Measurements from ENCODE around the gene PKN3.

The PKN3 gene

GRCh38 chr9:128743421-128743820, 41.1 kb downstream of the PKN3 start:
- TF ChIP-seq SIN3A (IDR thresholded peaks at IDR 0.05; ENCODE audit: borderline replicate concordance, insufficient read depth, low read length): no peak
- TF ChIP-seq REST (IDR thresholded peaks at IDR 0.05; ENCODE audit: insufficient read depth in 1 of 2, low read depth in 2 of 2, low read length in 2 of 2): no peak
- TF ChIP-seq POLR2AphosphoS5 (IDR thresholded peaks at IDR 0.05; ENCODE audit: low read depth, low read length): no peak
- TF ChIP-seq TAF1 (IDR thresholded peaks at IDR 0.05; ENCODE audit: borderline replicate concordance, insufficient read depth, low read length): no peak
- no peak for TF ChIP-seq FOXP2 (optimal IDR thresholded peaks at IDR 0.05; ENCODE audit: borderline replicate concordance, extremely low read depth, extremely low read length, insufficient read depth)

GRCh38 chr9:128747241-128747640, 44.9 kb downstream of the PKN3 start:
- TF ChIP-seq TAF1 (IDR thresholded peaks at IDR 0.05; ENCODE audit: borderline replicate concordance, insufficient read depth, low read length) (no peak), FOXP2 (optimal IDR thresholded peaks at IDR 0.05; ENCODE audit: borderline replicate concordance, extremely low read depth, extremely low read length, insufficient read depth) (no peak), REST (IDR thresholded peaks at IDR 0.05; ENCODE audit: insufficient read depth in 1 of 2, low read depth in 2 of 2, low read length in 2 of 2) (no peak), POLR2AphosphoS5 (IDR thresholded peaks at IDR 0.05; ENCODE audit: low read depth, low read length) (no peak), SIN3A (IDR thresholded peaks at IDR 0.05; ENCODE audit: borderline replicate concordance, insufficient read depth, low read length) (no peak)

GRCh38 chr9:128750926-128751595, 48.8 kb downstream of the PKN3 start:
- TF ChIP-seq REST (IDR thresholded peaks at IDR 0.05; ENCODE audit: insufficient read depth in 1 of 2, low read depth in 2 of 2, low read length in 2 of 2): no peak
- TF ChIP-seq FOXP2 (optimal IDR thresholded peaks at IDR 0.05; ENCODE audit: borderline replicate concordance, extremely low read depth, extremely low read length, insufficient read depth): no peak
- TF ChIP-seq TAF1 (IDR thresholded peaks at IDR 0.05; ENCODE audit: borderline replicate concordance, insufficient read depth, low read length): no peak
- no peak for TF ChIP-seq SIN3A (IDR thresholded peaks at IDR 0.05; ENCODE audit: borderline replicate concordance, insufficient read depth, low read length)
- no peak for TF ChIP-seq POLR2AphosphoS5 (IDR thresholded peaks at IDR 0.05; ENCODE audit: low read depth, low read length)

- TF ChIP-seq TAF1 (IDR thresholded peaks at IDR 0.05; ENCODE audit: borderline replicate concordance, insufficient read depth, low read length): no peak
- TF ChIP-seq POLR2AphosphoS5 (IDR thresholded peaks at IDR 0.05; ENCODE audit: low read depth, low read length): no peak
Observed at GRCh38 chr9:128753627-128754026, 51.3 kb downstream of the PKN3 start.

- no peak for TF ChIP-seq SIN3A (IDR thresholded peaks at IDR 0.05; ENCODE audit: borderline replicate concordance, insufficient read depth, low read length)
- TF ChIP-seq FOXP2 (optimal IDR thresholded peaks at IDR 0.05; ENCODE audit: borderline replicate concordance, extremely low read depth, extremely low read length, insufficient read depth): no peak
- TF ChIP-seq TAF1 (IDR thresholded peaks at IDR 0.05; ENCODE audit: borderline replicate concordance, insufficient read depth, low read length): no peak
- TF ChIP-seq POLR2AphosphoS5 (IDR thresholded peaks at IDR 0.05; ENCODE audit: low read depth, low read length): no peak
- TF ChIP-seq REST (IDR thresholded peaks at IDR 0.05; ENCODE audit: insufficient read depth in 1 of 2, low read depth in 2 of 2, low read length in 2 of 2): no peak
Observed at GRCh38 chr9:128757602-128758001, 55.3 kb downstream of the PKN3 start.
